Amniotic stem cell (primary cell): Measurements from ENCODE around the gene NT5C3A.
"Not testable (repeated sequence)": the region's sequence is repeated elsewhere in the genome, so short reads cannot be mapped to it uniquely, and the experiment has no call there.

Experiments
- DNase-seq: peaks from one replicate; lab custom pipeline; 2025; lab: John Stamatoyannopoulos, UW

The NT5C3A gene

DNA sequence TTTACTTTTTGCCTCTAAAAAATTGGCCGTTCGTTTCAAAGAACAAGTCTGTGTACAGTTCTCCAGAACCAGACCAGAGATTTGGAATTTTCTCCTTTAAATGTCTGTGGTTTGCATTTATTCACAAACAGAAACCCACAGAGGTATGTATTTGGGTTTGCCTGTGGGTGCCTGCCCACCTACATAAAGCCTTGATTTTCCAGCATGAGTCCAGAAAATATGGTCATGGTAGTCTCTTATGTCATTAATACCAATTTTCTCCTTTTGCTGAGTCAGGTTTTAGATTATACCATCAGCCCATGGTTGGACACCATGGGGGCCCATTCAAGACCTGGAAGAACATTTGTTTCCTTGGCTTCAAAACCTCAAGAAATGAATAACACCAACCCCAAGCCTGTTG lies 82.7 kb downstream of the NT5C3A start:
- DNase-seq: not testable (repeated sequence)

DNA sequence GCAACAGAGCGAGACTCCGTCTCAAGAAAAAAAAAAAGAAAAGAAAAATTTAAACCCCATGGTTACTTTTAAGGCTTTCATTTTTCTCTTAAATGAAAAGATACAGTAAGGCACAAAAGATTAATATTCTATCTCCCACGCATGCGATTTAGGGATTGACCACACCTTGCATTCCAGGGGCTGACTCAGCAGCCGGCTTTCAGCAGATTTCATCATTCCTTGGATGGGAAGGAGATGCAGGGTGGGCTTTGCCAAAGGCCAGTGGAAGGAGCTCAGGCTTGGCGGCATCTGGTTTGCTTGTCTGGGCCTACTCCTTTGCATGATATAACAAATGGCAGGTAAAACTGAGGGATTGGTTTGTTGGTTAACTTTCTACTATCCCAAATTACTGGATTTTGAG lies 83.3 kb downstream of the NT5C3A start:
- not testable (repeated sequence) for DNase-seq

- DNase-seq: not testable (repeated sequence)
Observed at GRCh38 chr7:32977159-32977558, 85.4 kb downstream of the NT5C3A start.

- DNase-seq: not testable (repeated sequence)
Observed at GRCh38 chr7:32971967-32972366, 90.6 kb downstream of the NT5C3A start.

DNA sequence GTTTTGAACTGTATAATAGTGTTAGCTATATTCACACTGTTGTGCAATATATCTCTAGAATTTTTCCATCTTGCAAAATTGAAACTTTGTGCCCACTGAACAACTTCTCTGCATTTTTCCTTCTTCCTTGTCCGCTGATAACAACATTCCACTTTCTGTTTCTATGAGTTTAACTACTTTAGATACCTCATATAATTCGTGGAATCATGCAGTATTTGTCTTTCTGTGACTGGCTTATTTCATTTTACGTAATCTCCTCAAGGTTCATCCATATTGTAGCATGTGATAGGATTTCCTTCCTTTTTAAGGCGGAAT lies 95.4 kb downstream of the NT5C3A start:
- not testable (repeated sequence) for DNase-seq

GRCh38 chr7:32966489-32967267 lies 95.9 kb downstream of the NT5C3A start:
- not testable (repeated sequence) for DNase-seq

DNA sequence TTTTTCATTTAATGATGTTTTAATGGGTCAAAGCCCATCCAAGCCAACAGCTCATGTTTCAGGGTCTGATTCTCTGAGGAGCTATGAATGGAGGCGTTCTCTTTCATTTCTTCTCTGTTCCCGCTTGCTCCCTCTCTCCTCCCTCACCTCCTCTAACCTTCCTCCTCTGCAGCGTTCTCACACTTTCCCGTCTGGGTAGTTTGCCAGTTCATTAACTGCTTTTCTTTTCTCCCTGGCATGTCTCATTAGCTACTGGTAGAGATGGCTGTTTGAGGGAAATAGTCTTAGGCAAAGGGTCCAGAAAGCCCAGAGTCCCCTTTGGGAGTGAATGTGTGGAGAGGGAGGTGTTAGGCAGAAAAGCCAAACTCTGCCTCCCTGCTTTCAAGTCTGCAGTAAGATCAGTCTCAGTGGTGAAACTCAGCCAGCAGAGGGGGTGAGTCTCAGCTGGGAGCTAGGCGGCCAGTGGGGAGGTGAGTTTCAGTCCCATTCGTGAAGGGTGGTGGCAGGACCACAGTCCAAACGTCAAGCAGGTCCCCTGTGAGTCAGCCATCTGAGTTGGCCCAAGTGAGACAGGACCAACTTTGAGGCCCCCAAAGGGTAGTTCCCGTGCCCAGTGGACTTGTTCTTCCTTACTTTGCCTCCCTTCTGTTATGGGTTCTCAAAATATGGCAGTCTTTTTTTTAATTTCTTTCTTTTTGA lies 98.0 kb downstream of the NT5C3A start:
- not testable (repeated sequence) for DNase-seq
